NCI-H1417 treated with DMSO at 0.1 percent for 48 hours (cell line): Measurements from ENCODE around the gene RHBDF2.

Experiments
- DNase-seq: peaks from one replicate; lab custom pipeline; 2025; lab: John Stamatoyannopoulos, UW

The RHBDF2 gene

GRCh38 chr17:76478730-76479514, 22.3 kb downstream of the RHBDF2 start:
- no peak for DNase-seq

DNA sequence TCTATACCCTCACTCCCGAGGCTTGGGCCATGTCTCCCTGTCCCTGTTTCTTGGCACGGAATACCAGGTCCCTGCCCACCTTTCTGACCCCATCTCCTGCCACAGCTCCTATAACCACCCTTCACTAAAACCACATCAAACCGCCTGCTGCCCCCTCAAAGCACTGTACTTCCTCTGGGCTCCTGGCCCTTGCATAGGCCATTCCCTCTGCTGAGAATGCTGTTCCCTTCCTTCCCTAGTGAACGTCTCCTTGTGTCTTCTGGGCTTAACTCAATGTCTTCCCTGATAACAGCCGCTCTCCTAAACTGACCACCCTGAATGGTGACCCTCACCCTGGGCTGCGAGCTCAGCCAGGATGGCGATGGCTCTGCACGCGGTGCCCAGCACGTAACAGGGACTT, 23.1 kb downstream of the RHBDF2 start:
- DNase-seq: no peak

DNA sequence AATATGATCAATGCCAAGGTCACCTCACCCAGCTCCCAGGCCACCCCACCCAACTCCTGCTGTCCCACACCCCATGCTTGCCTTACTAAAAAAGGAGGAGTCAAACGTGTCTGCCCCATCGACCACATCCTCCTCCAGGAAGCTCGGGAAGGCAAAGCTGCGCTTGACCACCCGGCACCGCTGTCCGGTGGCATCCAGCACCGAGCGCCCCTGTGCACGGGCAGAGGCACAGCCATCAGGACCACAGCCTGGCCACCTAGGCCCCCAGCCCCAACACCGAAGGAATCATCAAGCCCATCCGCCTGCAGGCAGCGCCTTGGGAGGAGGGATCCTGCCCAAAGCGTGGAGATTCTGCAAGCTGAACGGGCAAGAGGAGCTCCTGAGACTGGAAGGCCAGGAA, 23.6 kb downstream of the RHBDF2 start:
- DNase-seq: no peak

GRCh38 chr17:76476736-76477135, 24.5 kb downstream of the RHBDF2 start:
- DNase-seq: no peak

DNA sequence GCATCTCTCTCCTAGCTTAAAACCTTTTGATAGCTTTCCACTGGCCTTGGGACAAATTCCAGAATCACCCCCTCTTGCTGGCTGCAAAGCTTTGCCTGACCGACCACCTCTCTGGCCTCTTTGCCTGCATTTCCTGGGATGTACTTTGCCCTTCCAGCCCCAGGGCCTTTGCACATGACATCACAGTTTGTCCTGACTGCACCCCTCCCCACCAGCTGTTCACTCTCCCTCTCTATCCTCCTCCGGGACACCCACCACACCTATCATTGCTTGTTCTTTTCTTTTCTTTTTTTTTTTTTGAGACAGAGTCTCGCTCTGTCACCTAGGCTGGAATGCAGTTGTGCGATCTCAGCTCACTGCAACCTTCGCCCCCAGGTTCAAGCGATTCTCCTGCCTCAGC, 25.9 kb downstream of the RHBDF2 start:
- DNase-seq: no peak

- no peak for DNase-seq
These were observed 26.3 kb downstream of the RHBDF2 start for GRCh38 chr17:76474894-76475293.

DNA sequence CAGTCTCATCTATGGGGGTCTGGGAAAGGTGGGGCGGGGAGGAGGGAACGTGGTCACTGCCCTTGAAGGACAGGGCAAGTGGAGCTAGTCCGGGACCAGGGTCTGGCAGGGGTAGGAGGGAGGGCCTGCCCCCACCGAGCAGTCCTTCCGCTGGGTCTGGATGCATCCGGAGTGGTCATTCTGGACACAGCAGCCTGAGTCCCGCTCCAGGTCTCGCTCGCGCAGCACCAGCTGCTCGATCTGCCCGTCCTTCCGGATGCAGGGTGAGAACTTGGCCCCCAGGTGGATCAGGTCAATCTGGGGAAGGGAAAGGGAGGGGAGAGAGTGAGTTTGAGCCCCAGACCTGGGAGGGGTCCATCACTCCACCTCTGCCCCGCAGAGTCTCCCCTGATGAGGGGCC, 27.0 kb downstream of the RHBDF2 start:
- no peak for DNase-seq

- no peak for DNase-seq
These were observed 27.7 kb downstream of the RHBDF2 start for GRCh38 chr17:76473541-76473985.

- no peak for DNase-seq
These were observed 28.5 kb downstream of the RHBDF2 start for GRCh38 chr17:76472726-76473125.

DNA sequence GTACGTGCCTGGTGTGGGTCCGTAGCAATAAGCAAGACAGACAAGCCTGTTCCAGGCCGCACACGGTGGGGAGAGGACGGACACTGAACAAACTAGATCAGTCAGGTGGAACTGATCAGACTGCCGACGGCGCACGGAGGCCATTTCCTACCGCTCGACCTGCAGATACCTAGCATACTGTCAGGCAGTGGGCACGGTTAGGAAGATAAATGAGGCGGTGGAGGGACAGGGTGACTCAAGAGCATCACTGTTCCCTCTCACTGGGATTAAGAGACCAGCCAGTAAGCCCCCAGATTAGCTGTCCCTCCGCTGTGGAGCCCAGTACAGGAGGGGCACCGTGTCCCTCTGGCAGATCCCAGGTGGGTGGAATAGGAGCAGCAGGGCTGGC, 29.0 kb downstream of the RHBDF2 start:
- no peak for DNase-seq

GRCh38 chr17:76471498-76472257, 29.5 kb downstream of the RHBDF2 start:
- no peak for DNase-seq

DNA sequence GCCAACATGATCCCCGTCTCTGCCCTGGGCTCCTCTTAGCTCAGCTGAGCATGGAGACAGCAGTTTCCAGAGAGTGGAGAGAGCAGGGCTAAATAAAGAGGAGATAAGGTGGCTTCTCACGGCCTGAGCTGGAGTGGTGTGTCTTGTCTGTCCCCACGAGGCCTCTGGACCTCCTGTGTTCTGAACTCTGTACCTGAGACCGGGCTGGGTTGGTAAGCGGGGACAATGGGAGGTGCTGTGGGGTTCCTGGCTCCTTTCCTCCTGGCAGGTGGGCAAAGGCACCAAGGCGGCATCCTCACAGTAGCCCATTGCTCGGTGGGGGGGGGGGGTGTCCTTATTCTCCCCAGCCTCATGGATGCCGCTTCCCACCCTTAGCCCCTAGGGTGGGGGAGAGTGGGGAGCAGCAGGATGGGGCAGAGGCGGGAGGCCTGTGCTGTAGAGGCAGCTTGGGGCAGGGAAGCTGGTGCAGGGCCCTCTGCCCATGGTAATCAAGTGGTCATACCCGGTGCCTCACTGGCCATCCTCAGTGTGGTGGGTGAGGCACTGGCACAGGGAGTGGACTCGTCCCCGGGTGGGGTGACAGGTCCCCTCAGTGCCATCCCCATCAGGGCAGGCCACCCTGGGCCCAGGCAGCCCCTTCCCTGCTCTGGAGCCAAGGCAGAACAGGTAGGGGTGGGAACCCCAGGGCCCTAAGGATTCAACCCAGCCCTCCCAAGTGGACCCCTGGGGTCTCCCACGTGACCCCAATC, 31.1 kb downstream of the RHBDF2 start:
- DNase-seq: no peak

DNA sequence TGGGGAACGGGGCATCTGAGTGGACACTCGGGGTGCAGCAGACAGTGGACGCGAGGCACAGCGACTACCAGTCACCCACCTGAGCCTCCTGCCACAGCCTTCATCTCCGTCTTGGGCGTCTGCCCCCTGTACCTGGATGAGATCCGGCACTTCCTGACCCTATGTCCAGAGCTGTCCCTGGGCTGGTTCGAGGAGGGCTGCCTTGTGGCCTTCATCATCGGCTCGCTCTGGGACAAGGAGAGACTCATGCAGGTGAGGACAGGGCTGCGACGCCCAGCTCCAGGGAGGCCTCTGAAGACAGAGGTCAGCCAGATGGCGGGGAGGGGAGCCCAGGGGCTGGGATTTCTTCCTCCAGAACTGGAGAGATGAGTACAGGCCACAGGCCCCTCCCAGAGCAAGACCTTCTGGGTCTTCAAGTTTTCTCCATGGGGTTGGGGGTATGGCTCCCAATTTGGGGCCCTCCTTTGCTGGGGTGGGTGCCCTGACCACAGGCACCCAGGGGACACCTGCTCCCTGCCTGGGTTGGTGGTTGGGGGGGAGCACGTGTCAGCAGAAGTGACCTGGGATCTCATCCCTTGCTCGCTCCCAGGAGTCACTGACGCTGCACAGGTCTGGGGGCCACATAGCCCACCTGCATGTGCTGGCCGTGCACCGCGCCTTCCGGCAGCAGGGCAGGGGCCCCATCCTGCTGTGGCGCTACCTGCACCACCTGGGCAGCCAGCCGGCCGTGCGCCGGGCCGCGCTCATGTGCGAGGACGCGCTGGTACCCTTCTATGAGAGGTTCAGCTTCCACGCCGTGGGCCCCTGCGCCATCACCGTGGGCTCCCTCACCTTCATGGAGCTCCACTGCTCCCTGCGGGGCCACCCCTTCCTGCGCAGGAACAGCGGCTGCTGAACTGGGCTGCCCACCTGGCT, 31.9 kb downstream of the RHBDF2 start:
- DNase-seq: no peak

GRCh38 chr17:76468634-76469010, 32.6 kb downstream of the RHBDF2 start:
- no peak for DNase-seq

DNA sequence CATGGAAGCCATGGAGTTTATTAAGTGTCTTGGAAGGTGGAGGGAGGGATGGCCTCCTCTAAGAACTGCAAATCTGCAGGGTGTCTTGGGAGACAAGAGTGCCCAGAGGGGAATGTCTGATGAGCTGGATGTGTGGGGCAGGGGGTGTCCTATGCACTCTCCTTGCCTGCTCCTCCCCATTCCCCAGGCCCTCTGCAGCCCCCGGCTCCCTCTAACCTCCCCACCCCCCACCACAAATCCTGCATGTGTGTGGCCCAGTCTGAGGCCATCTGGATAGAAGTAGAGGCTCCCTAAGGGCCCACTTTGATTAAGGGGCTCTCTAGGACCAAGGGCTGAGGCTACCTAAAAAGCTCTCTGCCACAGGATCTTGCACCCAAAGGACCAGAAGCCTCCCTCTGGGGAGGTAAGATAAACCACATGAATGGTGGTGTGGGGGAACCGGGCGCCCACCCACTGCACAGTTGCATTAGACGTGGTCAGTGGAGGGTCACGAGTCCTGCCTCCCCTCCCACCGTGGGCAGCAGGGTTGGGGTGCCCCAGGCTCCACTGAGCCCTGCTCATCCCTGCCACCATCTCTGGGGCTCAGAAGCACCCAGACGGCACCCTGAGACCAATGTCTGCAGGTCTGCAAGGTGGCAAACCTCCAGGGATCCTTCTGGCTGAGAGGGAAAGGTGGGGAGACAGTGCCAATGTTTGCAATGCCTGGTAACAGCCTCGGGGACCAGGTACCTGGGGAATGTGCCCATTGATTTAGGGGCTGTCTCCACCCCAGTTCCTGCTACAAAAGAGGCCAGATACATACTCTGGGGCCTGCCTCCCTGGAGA, 33.2 kb downstream of the RHBDF2 start:
- no peak for DNase-seq

DNA sequence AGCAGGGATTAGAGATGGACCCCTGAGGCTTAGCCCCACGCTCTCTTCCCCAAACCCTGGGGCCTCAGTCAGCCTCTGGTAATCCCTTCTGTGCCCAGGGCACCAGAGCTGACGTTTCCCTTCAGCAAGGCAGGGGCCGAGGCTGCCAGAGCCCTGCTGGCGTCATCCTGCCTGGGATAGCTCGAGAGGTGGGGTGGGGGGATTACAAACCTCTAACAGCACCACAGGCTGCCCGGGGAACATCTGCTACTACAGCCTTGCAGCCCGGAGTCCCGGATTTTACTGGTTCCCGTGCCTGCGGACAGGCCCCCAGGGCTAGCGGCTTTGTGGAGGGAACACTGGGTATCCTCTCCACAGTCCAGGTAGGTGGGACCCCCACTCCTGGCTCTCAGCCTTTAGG, 33.9 kb downstream of the RHBDF2 start, which contains the start of gene AANAT:
Gene AANAT (plus strand): TSS at position 238 of the 400 bp plus-strand sequence. CDS start 1,144 bp downstream, outside the sequence.
- no peak for DNase-seq

- no peak for DNase-seq
These were observed 34.5 kb downstream of the RHBDF2 start for GRCh38 chr17:76466775-76467130.

DNA sequence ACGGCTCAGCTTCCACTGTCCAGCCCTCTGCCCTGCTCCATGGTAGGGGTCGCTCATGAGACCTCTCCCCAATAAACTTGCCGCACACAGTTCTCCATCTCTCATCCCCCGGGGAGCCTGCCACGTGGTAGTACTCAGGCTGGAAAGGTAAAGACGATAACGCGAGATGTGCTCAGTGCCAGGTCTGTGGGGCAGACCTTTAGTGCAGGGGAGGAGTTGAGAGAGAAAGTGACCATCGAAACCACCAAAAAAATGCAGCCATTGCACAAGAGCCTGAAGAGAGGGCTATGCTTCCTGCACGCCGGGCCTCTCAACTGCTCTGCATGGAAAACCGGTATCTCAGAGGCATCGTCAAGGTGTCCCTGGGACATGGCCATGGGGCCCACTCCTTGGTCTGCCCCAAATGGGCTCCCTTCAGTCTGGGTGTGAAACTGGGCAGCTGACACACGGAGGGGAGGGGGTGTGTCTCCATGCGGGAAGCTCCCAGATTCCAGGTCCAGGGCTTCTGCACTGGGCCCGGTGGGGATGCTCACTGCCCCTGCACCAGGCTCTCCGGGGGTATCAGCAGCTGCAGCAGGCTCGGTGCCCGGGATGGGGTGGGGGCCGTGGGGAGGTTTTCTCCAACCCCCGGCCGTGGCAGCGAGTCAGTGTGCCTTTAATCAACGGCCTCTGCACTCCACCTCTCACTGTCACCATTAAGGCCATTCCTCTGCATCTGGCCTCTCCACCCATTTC, 38.5 kb downstream of the RHBDF2 start:
- DNase-seq: no peak

DNA sequence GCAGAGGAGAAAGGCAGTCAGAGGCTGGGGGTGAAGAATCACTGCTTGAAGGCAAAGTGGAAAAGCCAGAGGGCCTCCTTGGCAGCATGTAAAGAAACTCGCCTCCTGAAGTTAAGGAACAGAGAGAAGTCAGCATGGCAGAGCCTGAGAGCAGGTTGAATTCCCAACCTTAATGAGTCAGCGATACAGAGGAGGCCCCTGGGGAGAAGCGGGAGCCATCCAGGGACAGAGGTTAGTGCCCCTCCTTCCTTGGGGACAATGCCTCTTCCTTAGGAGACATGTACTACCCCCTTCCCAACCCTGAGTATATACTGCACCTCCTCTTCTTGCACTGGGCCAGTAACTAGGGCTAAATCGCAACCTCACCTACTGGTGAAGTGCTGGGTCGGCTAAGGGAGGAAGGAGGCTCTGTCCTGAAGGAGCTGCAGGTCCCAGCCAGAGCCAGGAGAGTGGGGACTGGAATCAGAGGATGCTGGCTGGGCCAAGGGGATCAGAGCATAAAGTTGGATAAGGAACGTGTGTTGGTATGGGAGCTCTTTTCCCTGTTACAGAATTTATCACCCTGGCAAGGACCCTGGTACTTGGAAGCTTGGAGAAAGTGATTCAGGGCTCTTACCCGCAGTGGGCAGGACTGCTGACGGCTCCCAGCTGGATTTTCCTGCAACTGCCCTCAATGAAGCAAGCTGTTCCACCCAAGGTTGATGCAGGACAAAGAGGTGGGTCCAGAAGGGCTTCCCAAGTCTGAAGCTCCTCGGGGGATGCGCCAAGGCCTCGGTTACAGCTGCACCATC, 39.3 kb downstream of the RHBDF2 start:
- no peak for DNase-seq
